Omental fat pad (tissue), 4 donors: ENCODE results near the gene CNKSR1. TPM values are rescaled to one million over a fixed set of nuclear protein-coding genes. Genes with fewer than 3 reads are reported as not detected.

Source experiments
- ATAC-seq: fragments of 150-250 bp; one replicate; pipeline ENCODE4 v1.9.1; 2016; ENCODE audit warnings: mild to moderate bottlenecking, moderate library complexity; ENCODE audit not compliant: low FRiP score
- DNase-seq: peaks from one replicate; pipeline ENCODE4 v3.0.0-alpha.2; 2019; ENCODE audit warnings: low spot score
- total RNA-seq, 4 donors: library from RNA; depleted of rRNA; stranded (reverse); fragments of >200 nt; gene quantifications; one replicate each; pipeline ENCODE4 v1.1.0, GENCODE V29; 2016
- TF ChIP-seq, protein P1 (sequence below), 3 donors: fragments of 450-650 bp; IDR thresholded peaks; one replicate each; pipeline ENCODE4 v1.5.1; 2016 to 2017; ENCODE audit warnings: antibody characterized with exemption in 3 of 3, mild to moderate bottlenecking in 3 of 3, moderate library complexity in 2 of 3

The CNKSR1 gene
- total RNA-seq, 4 donors from 2014 or later: 0.75 to 6.0 (median 1.3) TPM

DNA sequence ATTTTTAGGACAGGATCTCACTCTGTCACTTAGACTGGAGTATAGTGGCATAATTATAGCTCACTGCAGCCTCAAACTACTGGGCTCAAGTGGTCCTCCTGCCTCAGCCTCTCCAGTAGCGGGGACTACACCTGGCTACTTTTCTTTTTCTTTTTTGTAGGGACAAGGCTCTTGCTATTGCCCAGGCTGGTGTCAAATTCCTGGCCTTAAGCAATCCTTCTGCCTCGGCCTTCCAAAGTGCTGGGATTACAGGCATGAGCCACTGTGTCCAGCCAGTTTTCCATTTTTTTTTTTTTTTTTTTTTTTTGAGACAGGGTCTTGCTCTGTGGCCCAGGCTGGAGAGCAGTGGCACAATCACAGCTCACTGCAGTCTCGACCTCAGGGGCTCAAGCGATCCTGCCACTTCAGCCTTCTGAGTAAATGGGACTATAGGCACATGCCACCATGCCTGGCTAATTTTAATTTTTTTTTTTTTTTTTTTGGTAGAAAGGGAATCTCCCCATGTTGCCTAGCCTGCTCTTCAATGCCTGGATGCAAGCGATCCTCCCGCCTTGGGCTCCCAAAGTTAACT, 36.1 kb downstream of the CNKSR1 start:
- TF ChIP-seq, protein P1, sequence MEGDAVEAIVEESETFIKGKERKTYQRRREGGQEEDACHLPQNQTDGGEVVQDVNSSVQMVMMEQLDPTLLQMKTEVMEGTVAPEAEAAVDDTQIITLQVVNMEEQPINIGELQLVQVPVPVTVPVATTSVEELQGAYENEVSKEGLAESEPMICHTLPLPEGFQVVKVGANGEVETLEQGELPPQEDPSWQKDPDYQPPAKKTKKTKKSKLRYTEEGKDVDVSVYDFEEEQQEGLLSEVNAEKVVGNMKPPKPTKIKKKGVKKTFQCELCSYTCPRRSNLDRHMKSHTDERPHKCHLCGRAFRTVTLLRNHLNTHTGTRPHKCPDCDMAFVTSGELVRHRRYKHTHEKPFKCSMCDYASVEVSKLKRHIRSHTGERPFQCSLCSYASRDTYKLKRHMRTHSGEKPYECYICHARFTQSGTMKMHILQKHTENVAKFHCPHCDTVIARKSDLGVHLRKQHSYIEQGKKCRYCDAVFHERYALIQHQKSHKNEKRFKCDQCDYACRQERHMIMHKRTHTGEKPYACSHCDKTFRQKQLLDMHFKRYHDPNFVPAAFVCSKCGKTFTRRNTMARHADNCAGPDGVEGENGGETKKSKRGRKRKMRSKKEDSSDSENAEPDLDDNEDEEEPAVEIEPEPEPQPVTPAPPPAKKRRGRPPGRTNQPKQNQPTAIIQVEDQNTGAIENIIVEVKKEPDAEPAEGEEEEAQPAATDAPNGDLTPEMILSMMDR (IDR thresholded peaks at IDR 0.05): no peak
- DNase-seq (no peak), ATAC-seq (no peak)

DNA sequence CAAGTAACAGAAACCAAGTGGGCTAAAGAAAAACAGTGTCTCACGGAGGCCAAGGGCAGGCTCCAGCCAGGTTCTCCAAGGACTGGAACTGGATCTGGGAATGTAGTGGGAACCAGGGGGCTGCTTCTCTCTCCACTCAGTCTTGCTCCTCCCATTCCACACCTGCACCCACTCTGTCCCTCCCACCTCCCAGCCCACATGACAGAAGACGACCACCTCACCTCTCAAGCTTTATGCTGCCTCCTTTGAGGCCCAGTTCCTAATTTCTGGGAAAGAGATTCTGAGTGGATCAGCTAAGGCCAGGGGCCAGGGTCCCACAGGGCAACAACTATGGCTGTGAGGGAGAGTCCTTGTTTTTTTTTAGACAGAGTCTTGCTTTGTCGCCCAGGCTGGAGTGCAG, 38.0 kb downstream of the CNKSR1 start:
- TF ChIP-seq, protein P1 (IDR thresholded peaks at IDR 0.05): no peak
- no peak for DNase-seq
- ATAC-seq: no peak

DNA sequence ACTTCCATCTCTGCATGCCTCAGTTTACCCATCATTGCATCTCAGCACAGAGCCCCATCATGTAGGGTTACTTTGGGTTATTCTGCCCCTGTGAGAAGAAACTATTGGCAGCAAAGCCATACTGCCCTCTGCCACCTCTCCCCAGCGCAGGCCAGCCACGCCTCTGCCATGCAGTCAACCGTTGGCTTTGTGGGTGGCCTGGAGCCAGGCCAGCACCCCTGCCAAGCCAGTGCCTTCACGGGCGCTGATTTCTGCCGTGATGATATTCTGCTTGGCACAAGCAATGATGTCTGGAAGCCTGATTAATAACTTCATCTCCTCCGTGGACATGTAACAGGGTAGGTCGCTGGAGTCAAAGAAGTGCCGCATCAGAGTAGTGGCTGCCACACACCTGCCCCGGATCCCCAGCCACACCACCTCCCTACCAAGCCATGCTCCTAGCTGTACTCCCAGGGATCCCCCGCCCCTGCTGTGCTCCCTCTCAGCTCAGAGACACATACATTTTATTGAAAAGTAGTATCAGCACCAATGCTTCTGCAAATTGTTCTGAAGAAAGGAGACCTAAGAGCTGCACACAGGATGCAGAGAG, 41.7 kb downstream of the CNKSR1 start:
- TF ChIP-seq, protein P1 (IDR thresholded peaks at IDR 0.05): no peak
- no peak for DNase-seq
- ATAC-seq: no peak

DNA sequence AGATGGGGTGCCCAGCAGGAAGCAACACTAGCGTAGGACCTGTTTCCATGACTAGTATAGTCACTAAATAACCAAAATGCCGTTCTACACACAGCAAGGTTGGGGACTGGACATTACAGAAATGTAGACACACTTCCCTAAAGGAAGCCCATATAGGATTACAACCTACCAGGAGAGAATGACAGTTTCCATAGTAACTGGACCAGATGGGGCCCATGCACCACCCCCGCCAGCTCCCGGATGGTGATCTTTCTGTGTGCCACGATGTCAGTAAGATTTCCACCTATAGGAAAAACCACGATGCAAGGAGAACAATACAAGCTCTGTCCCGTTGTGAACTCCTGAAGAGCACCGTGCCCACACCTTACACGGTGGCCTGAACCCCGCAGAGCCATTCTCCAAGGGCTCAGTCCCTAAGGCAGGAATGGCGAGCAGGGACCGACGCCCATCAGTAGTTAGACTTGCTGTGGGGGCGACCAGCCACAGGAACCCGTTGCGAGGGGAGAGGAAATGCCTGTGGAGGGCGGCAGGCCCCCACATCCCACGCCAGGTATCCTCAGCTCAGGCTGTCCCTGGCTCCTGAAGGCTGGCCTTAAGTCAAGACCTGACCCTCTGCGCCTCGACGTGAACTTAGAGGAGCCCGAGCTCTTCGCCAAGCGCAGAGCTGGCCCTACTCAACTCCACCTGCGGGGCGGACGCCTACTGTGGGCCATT, 43.1 kb downstream of the CNKSR1 start:
- DNase-seq (no peak), ATAC-seq (no peak)
- TF ChIP-seq, protein P1 (IDR thresholded peaks at IDR 0.05): no peak

DNA sequence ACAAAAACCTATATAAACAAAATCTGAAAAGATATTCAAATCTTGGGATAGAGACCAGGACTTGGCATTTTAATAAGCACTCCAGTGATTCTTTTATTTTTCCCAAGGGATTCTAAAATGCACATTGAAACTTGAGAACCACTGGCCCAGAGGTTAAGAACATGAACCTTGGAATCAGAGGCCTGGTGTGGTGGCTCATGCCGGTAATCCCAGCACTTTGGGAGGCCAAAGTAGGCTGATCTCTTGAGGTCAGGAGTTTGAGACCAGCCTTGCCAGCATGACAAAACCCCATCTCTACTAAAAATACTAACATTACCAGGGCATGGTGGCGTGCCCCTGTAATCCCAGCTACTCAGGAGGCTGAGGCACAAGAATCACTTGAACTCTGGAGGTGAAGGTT, 43.8 kb downstream of the CNKSR1 start:
- DNase-seq: no peak

DNA sequence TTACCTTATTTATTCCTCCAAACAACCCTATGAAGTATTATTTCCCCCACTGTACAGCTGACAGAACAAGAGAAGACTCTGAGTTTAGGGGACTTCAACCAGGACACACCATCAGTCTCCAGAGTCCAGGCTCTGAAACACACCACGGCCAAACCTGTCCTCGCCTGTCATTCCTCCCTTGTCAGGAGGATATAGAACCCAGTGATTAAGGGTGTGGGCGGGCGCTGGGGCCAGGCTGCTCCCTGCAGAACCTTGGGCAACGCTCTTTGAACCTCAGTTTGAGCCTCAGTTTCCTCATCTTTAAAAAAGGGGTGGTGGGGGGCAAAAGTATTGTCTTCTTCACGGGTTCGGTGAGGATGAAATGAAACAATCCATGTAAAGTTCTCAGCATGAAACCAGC, 47.3 kb downstream of the CNKSR1 start:
- DNase-seq (no peak), ATAC-seq (no peak)
- TF ChIP-seq, protein P1 (IDR thresholded peaks at IDR 0.05): no peak

More for the DNA sequence above, 43.8 kb downstream of the CNKSR1 start:
- TF ChIP-seq, protein P1 (IDR thresholded peaks at IDR 0.05): no peak
- no peak for ATAC-seq
